GM19324 (cell line): Measurements from ENCODE around the gene C6orf89.

Experiments
- ATAC-seq: cut with Tn5 transposase; IDR thresholded peaks from one replicate; pipeline ENCODE4 v1.9.1; 2021; ENCODE audit warnings: mild to moderate bottlenecking, moderate library complexity; ENCODE audit not compliant: unreplicated experiment, low FRiP score

The C6orf89 gene

DNA sequence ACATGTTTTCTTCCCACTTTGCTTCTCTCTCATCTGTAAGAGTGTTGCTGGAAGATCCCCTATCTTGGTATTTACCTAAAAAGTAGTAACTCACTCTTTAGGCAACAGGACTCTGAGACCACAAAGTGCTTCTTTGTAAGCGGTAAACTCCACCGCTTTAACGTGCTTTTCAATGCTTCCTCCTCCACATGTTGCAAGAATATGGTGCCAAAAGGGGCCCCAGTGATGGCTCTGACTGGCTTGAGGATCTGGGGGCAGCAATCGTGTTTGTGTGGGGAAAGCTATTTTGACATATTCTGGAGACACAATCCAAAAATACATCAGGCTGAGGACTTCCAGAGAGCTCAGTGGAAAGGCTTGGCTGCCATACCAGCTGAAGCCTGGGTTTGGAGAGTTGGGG is 34.1 kb upstream of the C6orf89 start:
- no peak for ATAC-seq

DNA sequence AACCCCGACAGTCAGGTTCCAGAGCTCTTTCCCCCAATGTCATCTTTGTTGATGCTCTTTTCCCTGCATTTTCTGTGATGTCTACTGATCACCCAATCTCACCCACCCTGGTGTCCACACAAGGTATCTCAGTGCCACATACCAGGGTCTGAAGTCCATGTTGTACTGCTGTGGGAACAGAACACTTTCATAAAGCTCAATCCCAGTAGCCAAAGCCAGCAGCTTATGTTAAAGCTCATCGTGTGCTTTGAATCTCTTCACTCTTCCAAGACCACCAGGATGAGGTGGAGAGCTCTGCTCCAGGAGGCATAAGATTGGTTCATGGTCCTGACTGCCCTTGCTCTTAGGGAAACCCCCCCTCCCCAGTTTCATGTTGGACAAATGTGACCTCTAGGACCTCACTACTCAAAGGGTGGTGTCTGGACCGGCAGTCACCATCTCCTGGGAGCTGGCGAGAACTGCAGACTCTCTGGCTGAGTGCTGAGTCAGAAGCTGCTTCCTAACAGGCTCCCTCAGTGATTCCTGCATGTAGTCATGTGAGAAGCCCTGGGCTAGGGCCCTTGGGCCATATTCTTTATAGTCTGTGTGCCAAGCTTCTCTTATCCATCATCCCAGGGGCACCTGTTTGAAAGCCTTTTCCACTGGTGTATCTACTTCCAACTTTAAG is 33.1 kb upstream of the C6orf89 start:
- ATAC-seq: no peak

GRCh38 chr6:36853325-36853724 is 32.4 kb upstream of the C6orf89 start:
- ATAC-seq: no peak

DNA sequence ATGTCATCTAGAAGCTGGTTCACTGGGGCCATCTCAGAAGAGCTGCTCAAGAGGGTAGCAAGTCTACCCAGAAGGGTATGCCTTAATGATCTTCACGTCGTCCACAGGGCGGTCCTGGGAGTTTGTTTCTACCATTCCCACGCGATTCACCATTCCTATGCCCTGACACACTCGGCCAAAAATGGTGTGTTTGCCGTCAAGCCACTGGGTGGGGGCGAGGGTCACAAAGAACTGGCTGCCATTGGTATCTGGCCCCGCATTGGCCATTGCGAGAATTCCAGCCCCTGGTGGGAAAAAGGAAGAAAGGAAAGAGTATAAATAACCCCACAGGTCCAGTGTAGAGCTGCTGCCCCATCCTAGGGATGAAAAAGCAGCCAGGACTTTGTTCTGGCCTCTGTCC is 30.0 kb upstream of the C6orf89 start:
- ATAC-seq: no peak

- no peak for ATAC-seq
Observed at GRCh38 chr6:36856277-36856676, 29.5 kb upstream of the C6orf89 start.

GRCh38 chr6:36857325-36857724 is 28.4 kb upstream of the C6orf89 start:
- ATAC-seq: no peak

- ATAC-seq: no peak
Observed at GRCh38 chr6:36858407-36858981, 27.3 kb upstream of the C6orf89 start.

GRCh38 chr6:36860126-36860525 is 25.6 kb upstream of the C6orf89 start:
- ATAC-seq: no peak

DNA sequence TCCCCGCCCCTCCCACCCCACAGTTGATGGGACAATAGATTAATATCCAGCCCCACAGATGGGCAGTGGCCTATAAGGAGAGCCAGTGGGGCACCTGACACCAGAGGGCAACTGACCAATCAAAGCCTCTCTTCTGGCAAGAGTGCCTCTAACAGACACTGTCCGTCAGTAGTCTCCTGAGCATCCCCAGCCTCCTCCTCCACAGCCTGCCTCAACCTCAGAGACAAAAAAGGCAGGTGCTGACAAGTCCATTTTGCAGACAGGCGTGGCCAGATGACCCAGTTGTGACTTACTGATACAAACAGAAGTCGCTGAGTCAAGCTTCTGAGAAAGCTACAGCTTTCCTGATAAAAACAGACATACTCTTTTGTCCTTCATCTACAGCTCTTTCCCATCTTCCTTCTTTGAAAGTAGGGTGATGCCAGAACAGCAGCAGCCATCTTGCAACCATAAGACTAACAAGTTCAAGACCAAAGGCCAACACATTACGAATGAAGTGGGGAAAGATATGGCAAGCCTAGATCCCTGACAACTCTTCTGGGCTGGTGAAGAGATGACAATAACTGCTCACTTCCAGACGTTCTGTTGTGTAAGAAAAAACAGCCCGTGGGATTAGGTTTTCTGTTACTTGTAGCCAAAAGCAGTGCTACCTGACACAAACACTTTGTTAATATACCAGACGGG is 23.4 kb upstream of the C6orf89 start:
- no peak for ATAC-seq

DNA sequence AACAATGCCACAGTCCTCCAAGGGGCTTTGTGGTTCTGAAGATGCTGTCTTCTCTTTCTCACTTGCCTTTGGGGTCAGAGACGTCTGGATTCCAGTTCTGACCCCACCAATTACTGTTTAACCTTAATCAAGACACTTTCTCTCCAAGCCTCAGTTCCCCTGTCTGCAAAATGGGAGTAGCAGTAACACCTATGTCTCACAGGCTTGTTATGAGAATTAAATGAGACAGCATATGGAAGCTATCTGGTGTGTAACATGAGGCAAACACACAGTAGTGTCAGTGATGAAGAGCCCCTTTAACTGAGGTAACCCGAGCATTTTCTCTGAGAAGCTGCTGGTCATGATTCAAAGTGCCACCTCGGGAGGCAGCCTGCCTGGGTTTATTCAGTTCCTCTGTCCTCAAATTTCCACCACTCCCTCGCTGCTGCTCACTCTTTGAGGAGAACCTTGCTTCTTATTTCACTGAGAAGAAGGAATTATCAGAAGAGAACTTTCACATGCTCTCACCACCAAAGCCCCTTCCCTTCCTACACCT is 22.8 kb upstream of the C6orf89 start:
- no peak for ATAC-seq

DNA sequence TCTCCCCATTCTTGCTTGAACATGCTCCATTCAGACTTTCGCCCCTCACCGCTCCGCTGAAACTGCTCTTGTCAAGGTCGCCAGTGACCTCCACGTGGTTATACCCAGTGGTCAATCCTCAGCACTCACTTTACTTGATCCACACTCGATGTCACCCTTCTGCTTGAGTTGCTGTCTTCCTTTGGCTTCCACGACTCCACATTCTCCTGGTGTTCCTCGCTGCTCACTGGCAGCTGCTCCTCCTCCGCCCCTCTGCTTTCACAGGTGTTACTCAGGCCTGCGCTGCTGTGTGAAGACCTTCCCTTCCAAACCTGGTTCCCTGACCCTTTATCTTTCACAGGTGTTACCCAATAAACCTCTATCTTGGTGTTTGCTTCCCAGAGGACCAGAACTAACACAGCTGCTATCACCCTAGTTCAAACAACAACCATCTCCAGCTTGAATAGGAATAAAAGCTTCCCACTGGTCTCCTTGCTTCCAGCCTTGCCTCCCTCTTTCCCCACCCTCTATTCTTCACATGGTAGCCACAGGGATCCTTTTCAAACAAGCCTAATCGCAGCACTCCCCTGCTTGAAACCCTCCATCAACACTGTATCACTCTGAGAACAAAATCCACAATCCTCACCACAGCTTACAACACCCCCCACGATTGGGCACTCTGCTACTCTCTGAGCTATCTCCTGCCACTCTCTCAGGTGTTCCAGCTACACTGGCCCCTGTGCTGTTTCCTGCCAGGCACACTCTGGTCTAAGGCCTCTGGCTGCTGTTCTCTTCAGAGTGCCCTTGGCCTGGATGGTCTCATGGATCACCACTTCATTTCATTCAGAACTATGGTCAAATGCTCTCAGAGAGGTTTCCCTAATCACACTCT is 21.8 kb upstream of the C6orf89 start:
- ATAC-seq: no peak

DNA sequence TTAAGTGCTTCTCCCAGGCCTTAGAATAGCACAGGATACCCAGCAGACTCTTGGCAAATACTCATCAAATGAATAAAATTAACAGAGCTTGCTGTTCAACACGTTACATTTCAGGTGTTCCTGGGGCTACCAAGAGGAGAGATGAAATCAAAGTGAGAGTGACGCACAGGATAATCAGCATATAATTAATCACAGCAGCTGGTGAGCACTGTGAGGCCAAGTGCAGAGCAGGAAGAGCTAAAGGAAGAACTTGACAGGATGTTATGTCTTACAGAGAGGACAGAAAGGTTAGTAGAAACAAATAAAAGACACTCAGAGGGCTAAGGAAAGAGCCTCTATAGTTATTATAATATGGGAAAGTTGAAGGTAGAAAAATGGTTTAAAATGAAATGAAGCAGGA is 19.9 kb upstream of the C6orf89 start:
- no peak for ATAC-seq

DNA sequence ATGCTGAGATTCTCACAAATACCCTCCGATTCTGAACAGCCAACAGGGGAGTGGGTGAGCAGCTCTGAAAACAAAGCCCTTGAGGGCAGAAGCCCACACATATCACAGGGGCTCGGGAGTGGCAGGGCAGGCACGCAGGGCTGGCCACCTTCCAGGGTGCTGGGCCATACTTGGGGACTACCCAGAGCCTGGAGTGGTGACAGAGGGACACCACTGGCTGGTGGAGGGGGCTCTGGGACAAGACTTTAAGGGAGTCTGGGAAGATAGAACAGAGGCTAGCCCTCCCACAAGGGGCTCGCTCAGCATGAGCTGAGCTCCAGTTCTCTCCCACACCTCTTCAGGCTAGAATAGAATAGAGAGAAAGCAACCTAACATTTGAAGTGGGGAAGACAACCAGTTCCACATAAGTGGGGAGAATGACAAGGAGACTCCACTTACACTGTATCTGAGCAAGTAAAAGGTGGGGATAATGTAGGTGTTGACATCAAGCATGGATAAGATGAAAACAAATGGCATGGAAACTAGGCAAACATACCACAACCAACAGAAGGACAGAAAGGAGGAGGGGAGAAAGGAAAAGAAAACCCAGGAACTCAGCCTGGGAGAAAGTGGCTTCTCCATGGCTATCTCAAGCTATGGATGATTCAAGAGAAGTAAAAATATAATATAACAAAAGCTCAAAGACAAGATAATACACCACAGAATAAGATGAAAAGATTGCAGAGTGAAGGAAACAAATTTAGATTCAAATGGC is 18.1 kb upstream of the C6orf89 start:
- ATAC-seq: no peak

GRCh38 chr6:36871686-36872085 is 14.1 kb upstream of the C6orf89 start:
- no peak for ATAC-seq

GRCh38 chr6:36873115-36873514 is 12.6 kb upstream of the C6orf89 start:
- ATAC-seq: no peak

- no peak for ATAC-seq
Observed at GRCh38 chr6:36873612-36874442, 11.9 kb upstream of the C6orf89 start.

GRCh38 chr6:36874443-36875249 is 11.1 kb upstream of the C6orf89 start, which contains the start of gene PPIL1:
Gene PPIL1 (minus strand): TSS chr6:36874803. CDS start chr6:36874772, 31 bp downstream.
- ATAC-seq: peak; percentile 79

DNA sequence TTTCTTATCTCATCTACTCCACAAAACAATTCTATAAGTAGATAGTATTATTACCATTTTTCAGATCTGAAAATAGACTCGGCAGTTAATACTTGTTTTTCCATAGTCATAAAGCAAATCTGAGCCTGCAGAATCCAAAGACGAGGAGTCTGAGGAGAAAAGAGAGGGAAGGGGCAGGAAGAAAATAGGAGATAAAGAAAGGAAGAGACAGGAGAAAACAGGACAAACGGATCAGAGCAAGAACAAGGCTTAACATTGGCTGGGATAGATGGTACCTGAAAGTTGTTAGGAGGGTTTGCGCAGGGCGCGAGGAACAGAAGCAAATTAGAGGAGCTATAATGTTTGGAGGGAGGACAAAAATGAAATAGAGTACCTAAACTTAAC is 10.5 kb upstream of the C6orf89 start:
- no peak for ATAC-seq
